Gastroesophageal sphincter (tissue), 3 donors: ENCODE data around the gene NCOA4.

Experiments used
- POLR2A ChIP-seq, 2 donors: fragments of 450-650 bp; IDR thresholded peaks; one replicate each; pipeline ENCODE4 v1.6.1; 2017; ENCODE audit warnings: antibody characterized with exemption in 2 of 2, mild to moderate bottlenecking in 2 of 2, moderate library complexity in 1 of 2
- TF ChIP-seq, protein P1 (sequence below), 4 experiments: fragments of 200-600 bp in 2 of 4; fragments of 450-650 bp in 2 of 4; sonication (generic) in 1 of 4; IDR thresholded peaks; one replicate each; pipeline ENCODE4 v1.5.1; 2017 to 2019; ENCODE audit warnings: antibody characterized with exemption in 4 of 4, mild to moderate bottlenecking in 2 of 4, moderate library complexity in 2 of 4

DNA sequence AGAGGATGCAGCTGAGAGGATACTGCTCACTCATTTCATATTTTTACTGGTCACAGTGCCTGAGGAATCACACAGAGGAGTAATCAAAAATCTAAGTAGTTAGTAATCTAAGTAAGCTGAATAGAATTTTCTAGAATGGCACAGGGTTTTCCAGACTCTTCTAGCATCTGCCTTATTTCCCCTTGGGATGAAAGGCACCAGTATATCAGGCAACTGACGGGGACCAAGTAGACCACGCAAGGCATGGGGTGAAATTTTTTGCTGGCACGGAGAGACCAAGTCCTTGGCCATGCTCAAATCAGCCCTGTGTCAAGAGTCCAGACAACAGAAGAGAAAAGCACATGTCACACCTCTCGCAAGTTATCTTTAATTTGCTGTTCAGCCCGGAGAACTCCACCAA lies 14.2 kb downstream of the NCOA4 start:
- TF ChIP-seq, protein P1, sequence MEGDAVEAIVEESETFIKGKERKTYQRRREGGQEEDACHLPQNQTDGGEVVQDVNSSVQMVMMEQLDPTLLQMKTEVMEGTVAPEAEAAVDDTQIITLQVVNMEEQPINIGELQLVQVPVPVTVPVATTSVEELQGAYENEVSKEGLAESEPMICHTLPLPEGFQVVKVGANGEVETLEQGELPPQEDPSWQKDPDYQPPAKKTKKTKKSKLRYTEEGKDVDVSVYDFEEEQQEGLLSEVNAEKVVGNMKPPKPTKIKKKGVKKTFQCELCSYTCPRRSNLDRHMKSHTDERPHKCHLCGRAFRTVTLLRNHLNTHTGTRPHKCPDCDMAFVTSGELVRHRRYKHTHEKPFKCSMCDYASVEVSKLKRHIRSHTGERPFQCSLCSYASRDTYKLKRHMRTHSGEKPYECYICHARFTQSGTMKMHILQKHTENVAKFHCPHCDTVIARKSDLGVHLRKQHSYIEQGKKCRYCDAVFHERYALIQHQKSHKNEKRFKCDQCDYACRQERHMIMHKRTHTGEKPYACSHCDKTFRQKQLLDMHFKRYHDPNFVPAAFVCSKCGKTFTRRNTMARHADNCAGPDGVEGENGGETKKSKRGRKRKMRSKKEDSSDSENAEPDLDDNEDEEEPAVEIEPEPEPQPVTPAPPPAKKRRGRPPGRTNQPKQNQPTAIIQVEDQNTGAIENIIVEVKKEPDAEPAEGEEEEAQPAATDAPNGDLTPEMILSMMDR (IDR thresholded peaks at IDR 0.05), result no peak
- no peak for TF ChIP-seq POLR2A (IDR thresholded peaks at IDR 0.05)
